Type B pancreatic cell (in vitro differentiated cells): ENCODE results near the gene RARA. TPM values are rescaled to one million over a fixed set of nuclear protein-coding genes. Genes with fewer than 3 reads are reported as not detected.

Source experiments
- DNase-seq: peaks from one replicate; pipeline ENCODE4 v3.0.0; 2021; ENCODE audit warnings: mixed read lengths; ENCODE audit not compliant: unreplicated experiment; ENCODE audit errors: extremely low spot score
- H3K27ac Mint-ChIP-seq: 2 replicates; pipeline ENCODE4 v1.8.0; 2021; ENCODE audit warnings: mild to moderate bottlenecking, mixed read lengths
- H3K27me3 Mint-ChIP-seq: 2 replicates; pipeline ENCODE4 v1.8.0; 2021; ENCODE audit warnings: mixed read lengths
- H3K36me3 Mint-ChIP-seq: 2 replicates; pipeline ENCODE4 v1.8.0; 2021; ENCODE audit warnings: mixed read lengths
- H3K4me1 Mint-ChIP-seq: one replicate; pipeline ENCODE4 v1.8.0; 2021; ENCODE audit warnings: mixed read lengths; ENCODE audit not compliant: unreplicated experiment
- H3K4me3 Mint-ChIP-seq: 2 replicates; pipeline ENCODE4 v1.8.0; 2021; ENCODE audit warnings: mild to moderate bottlenecking, mixed read lengths
- H3K9me3 Mint-ChIP-seq: 2 replicates; pipeline ENCODE4 v1.8.0; 2021; ENCODE audit warnings: mixed read lengths
- total RNA-seq: library from RNA; stranded (reverse); gene quantifications from 2 replicates; pipeline ENCODE4 v1.2.1, GENCODE V29; 2021; ENCODE audit warnings: low replicate concordance
- TF ChIP-seq, protein P1 (sequence below): fragments of 200-600 bp; sonication (generic); conservative IDR thresholded peaks from 2 replicates; pipeline ENCODE4 v1.5.0; 2021; ENCODE audit warnings: antibody characterized with exemption, mild to moderate bottlenecking

RARA gene
- total RNA-seq, 1 donor from 2014 or later: 34.3 TPM

DNA sequence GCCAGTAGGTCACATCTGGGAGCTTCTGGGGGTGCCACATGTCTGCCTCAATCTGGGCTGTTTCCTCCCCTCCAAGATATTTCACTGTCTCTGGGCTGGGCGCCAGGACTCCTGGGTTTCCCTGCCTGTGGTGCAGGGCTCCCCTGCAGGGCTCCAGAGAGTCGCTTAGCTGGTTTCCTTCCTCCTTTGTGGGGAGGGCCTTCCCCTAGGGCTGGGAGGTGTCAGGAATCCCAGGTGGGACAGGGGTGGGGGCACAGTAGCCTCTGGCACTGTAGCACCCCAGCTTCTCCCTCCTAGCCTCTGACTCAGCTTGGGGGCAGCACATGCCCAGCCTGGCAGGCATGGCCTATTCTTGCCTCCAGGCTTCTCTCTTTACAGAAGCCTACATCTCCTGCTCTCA, 2.6 kb downstream of the RARA start:
- H3K27ac Mint-ChIP-seq: peak overlapping the region; percentile 62
- TF ChIP-seq, protein P1, sequence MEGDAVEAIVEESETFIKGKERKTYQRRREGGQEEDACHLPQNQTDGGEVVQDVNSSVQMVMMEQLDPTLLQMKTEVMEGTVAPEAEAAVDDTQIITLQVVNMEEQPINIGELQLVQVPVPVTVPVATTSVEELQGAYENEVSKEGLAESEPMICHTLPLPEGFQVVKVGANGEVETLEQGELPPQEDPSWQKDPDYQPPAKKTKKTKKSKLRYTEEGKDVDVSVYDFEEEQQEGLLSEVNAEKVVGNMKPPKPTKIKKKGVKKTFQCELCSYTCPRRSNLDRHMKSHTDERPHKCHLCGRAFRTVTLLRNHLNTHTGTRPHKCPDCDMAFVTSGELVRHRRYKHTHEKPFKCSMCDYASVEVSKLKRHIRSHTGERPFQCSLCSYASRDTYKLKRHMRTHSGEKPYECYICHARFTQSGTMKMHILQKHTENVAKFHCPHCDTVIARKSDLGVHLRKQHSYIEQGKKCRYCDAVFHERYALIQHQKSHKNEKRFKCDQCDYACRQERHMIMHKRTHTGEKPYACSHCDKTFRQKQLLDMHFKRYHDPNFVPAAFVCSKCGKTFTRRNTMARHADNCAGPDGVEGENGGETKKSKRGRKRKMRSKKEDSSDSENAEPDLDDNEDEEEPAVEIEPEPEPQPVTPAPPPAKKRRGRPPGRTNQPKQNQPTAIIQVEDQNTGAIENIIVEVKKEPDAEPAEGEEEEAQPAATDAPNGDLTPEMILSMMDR: no peak
- no peak for DNase-seq
- peaks cover 52% of the 10 kb centered on the region for H3K4me1 Mint-ChIP-seq
- H3K4me3 Mint-ChIP-seq: no peak overlapping the region
- H3K27me3 Mint-ChIP-seq: no peaks in the 10 kb centered on the region
- no peaks in the 10 kb centered on the region for H3K36me3 Mint-ChIP-seq
- H3K9me3 Mint-ChIP-seq: no peaks in the 10 kb centered on the region

DNA sequence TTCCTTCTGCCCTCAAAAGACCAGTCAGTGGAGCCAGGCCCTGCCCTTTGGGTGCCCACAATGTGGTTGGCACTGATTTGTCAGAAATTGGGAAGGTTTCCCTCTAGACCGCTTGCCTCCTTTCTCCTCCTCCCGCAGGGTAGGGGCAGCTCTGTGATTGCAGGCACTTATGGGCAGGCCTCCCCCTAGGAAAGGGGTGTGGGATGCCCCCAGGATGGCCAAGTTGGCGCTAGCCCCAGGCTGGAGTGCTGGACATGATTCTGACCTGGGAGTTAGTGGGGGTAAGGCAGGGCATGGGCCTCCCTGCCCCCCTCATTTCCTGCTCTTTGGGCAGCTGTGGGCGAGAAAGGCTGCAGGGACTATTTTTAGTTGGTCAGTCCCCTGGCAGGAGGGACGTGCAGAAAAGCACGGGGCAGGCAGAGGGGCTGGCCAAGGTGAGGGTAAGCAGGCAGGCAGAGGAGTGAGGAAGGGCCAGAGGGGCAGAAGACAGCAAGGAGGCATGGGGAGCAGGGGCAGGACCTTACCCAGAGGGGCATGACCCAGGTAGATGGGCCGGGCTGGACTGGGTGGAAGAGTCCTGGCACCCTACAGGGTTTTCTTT, 3.3 kb downstream of the RARA start:
- Mint-ChIP-seq H3K27ac (peak overlapping the region; percentile 62), H3K4me3 (no peak overlapping the region), H3K4me1 (peaks cover 54% of the 10 kb centered on the region), H3K9me3 (no peaks in the 10 kb centered on the region), H3K27me3 (no peaks in the 10 kb centered on the region), H3K36me3 (no peaks in the 10 kb centered on the region)
- TF ChIP-seq, protein P1: no peak
- DNase-seq: no peak

DNA sequence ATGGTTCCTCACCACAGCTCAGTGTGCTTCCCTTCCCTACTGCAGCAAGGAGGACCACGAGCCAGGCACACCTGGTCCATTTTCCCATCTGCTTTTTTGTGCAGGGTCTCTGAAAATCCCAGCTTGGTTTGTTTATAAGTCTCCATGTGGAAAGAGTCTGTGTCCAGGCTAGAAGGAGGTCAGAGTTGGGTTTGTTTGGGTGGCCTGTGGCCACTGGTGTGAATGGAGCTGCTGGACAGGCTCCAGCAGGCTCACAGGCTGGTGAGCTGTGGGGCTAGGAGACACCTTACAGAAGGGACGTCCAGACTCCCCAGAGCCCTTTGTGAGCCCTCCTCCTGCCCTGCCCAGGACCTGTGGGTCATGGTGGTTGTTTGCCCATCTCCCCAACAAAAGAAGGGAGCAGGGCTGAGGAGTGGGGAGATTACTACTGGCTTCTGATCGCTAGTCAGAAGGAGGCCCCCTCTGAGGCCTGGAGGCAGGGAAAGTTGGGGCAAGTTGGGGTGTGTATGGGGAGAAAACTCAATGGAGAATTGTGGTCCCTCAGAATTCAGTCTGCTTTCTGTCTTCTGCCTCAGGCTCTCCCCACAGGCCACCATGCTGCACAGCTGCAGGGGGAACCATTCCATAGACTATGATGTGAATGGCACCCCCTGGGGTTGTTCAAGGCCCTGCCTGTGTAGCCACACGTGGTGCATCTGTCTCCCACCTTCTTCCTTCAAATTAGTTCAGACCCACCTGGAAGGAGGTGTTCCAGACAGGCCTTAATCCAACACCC, 4.1 kb downstream of the RARA start:
- H3K4me3 Mint-ChIP-seq: peak overlapping the region; percentile 23
- no peaks in the 10 kb centered on the region for H3K9me3 Mint-ChIP-seq
- peaks cover 62% of the 10 kb centered on the region for H3K4me1 Mint-ChIP-seq
- DNase-seq: no peak
- TF ChIP-seq, protein P1: no peak
- no peaks in the 10 kb centered on the region for H3K27me3 Mint-ChIP-seq
- peak overlapping the region; percentile 65 for H3K27ac Mint-ChIP-seq
- no peaks in the 10 kb centered on the region for H3K36me3 Mint-ChIP-seq

DNA sequence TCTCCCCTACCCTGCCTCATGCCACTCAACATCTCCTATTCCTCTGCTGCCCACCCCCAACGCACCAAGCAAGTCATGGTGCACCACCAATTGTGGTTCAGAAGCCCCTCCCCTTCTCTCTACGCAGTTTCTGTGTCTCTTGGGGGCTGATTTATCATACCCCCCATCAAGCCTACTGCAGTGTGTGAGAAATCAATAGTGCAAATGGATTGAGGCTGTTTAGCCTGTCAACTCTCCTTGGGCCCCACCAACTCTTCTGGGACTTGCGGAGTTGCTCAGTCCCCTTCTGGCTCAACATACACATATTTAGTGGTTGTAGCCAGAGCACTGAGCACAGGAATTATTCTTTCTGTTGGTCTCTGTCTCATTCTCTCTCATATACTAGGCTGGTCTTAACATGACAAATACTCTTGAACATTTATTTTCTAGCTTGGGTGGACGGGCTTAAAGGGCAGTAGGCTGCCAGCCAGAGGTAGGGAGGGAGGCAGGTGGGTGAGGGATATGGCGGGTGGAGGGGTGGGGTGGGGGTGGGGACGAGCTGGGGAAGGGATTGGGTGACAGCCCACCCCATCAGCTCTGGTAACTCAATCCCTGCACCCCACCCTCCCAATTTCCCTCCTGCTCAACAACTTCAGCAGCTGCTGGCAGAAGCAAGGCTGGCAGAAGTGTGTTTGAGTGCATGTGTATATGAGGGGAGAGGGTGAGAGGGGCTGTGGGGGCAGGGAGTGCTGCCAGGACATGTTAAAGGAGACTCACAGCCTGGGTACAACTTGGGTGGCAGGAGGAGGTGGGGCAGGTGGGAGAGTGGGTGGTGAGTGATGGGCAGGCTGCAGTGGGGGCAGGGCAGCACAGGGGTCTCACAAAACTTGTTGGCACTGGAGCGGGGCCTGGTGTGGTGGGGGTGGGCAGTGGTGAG, 4.9 kb downstream of the RARA start:
- H3K27me3 Mint-ChIP-seq: no peaks in the 10 kb centered on the region
- no peaks in the 10 kb centered on the region for H3K36me3 Mint-ChIP-seq
- TF ChIP-seq, protein P1: no peak
- peaks cover 68% of the 10 kb centered on the region for H3K4me1 Mint-ChIP-seq
- no peaks in the 10 kb centered on the region for H3K9me3 Mint-ChIP-seq
- no peak for DNase-seq
- H3K27ac Mint-ChIP-seq: peak overlapping the region; percentile 65
- peak overlapping the region; percentile 23 for H3K4me3 Mint-ChIP-seq

DNA sequence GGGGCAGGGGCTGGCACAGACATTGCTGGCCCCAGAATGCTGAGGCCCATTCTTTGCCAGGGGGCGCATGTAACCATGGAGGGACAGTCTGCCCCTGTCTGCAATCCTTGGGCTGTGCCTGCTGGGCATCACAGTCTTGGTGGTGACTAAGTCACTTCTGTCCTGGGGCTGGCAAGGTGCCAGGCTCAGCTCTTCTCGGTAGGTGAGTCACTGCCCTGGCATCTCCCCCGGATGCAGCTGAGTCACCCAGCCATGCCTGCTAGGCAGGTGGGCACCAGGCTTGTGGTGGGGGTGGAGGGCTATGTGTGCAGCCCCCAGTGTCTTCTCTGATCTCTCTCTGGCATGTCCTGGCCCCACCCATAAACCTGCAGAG, 5.6 kb downstream of the RARA start:
- H3K4me3 Mint-ChIP-seq: peak overlapping the region; percentile 53
- DNase-seq: no peak
- H3K4me1 Mint-ChIP-seq: peaks cover 74% of the 10 kb centered on the region
- TF ChIP-seq, protein P1: no peak
- peak overlapping the region; percentile 64 for H3K27ac Mint-ChIP-seq
- H3K9me3 Mint-ChIP-seq: no peaks in the 10 kb centered on the region
- H3K27me3 Mint-ChIP-seq: no peaks in the 10 kb centered on the region
- H3K36me3 Mint-ChIP-seq: no peaks in the 10 kb centered on the region
